ENCODE measurements around the gene ARMCX2. TPM values are rescaled to one million over a fixed set of nuclear protein-coding genes. Genes with fewer than 3 reads are reported as not detected.

Gene ARMCX2
- polyA plus RNA-seq, 1 of the 3 experiments (the other 2 are of a cell fraction) = 32.9 TPM

GRCh38 chrX:101659601-101660063 is at the start of gene ARMCX2 (continued):
- no peak for TF ChIP-seq ZBTB33 (IDR thresholded peaks at IDR 0.05; ENCODE audit: borderline replicate concordance, low read depth)
- peak; percentile 95 for TF ChIP-seq POLR2AphosphoS5 (IDR thresholded peaks at IDR 0.05; ENCODE audit: low read depth, low read length)
- no peak for TF ChIP-seq FOXM1 (IDR thresholded peaks at IDR 0.05; ENCODE audit: low read depth)
- peak; percentile 95 for TF ChIP-seq USF1 (IDR thresholded peaks at IDR 0.05; ENCODE audit: borderline replicate concordance, low read depth)
- TF ChIP-seq RAD21 (IDR thresholded peaks at IDR 0.05; ENCODE audit: low read length) = no peak
- TF ChIP-seq ELF1 (IDR thresholded peaks at IDR 0.05) = no peak
- no peak for TF ChIP-seq TCF12 (IDR thresholded peaks at IDR 0.05)
- TF ChIP-seq NRF1 (IDR thresholded peaks at IDR 0.05; ENCODE audit: low read depth, low read length) = no peak

GRCh38 chrX:101709384-101709783 is 49.7 kb upstream of the ARMCX2 start:
- 55% methylated on average over 3 of the region's 3 CpGs for WGBS (ENCODE audit: low lambda C conversion rate)

GRCh38 chrX:101708163-101708562 is 48.5 kb upstream of the ARMCX2 start:
- Histone ChIP-seq H3K36me3 (replicated peaks in 1 of 2; ENCODE audit: control insufficient read depth in 1 of 2, insufficient read depth in 2 of 2, low read length in 1 of 2) (no peaks in the 10 kb centered on the region), H3K4me1 (ENCODE audit: control insufficient read depth in 1 of 2, insufficient read depth in 2 of 2, low read depth in 1 of 2, low read length in 1 of 2) (no peaks in the 10 kb centered on the region), H3K9me2 (no peaks in the 10 kb centered on the region), H3K27ac (ENCODE audit: low read depth in 2 of 2, low read length in 1 of 2) (no peak overlapping the region), H3K9ac (no peak overlapping the region), H3K4me3 (ENCODE audit: low read depth in 2 of 2, low read length in 1 of 2) (no peak overlapping the region), H3K9me3 (no peaks in the 10 kb centered on the region), H3F3A (replicated peaks; ENCODE audit: insufficient read depth) (no peaks in the 10 kb centered on the region), H3K27me3 (ENCODE audit: insufficient read depth) (no peaks in the 10 kb centered on the region), H3K4me2 (no peak overlapping the region), H2AFZ (ENCODE audit: low read depth) (no peak overlapping the region), H4K20me1 (ENCODE audit: insufficient read depth) (no peaks in the 10 kb centered on the region), H3K79me2 (ENCODE audit: insufficient read depth) (no peaks in the 10 kb centered on the region)
- ChIA-PET CTCF (no interaction called here), POLR2A (no interaction called here)
- DNase-seq = no peak
- TF ChIP-seq RAD21 (IDR thresholded peaks at IDR 0.05; ENCODE audit: low read length) (no peak), MAX (IDR thresholded peaks at IDR 0.05; ENCODE audit: low read depth) (no peak), TCF12 (IDR thresholded peaks at IDR 0.05) (no peak), SIN3A (IDR thresholded peaks at IDR 0.05; ENCODE audit: borderline replicate concordance, low read depth, low read length) (no peak), CTCF (IDR thresholded peaks at IDR 0.05) (no peak), TAF1 (IDR thresholded peaks at IDR 0.05; ENCODE audit: borderline replicate concordance, low read depth, low read length) (no peak), SMC3 (IDR thresholded peaks at IDR 0.05; ENCODE audit: low read depth, low read length) (no peak), YY1 (IDR thresholded peaks at IDR 0.05; ENCODE audit: low read depth) (no peak)
- WGBS (ENCODE audit: low lambda C conversion rate) = 24% methylated on average over 3 of the region's 3 CpGs

More at GRCh38 chrX:101709384-101709783, 49.7 kb upstream of the ARMCX2 start:
- Histone ChIP-seq H3K36me3 (replicated peaks in 1 of 2; ENCODE audit: control insufficient read depth in 1 of 2, insufficient read depth in 2 of 2, low read length in 1 of 2) (no peaks in the 10 kb centered on the region), H3K79me2 (ENCODE audit: insufficient read depth) (no peaks in the 10 kb centered on the region), H3K9me3 (no peaks in the 10 kb centered on the region), H3K9me2 (no peaks in the 10 kb centered on the region), H4K20me1 (ENCODE audit: insufficient read depth) (no peaks in the 10 kb centered on the region), H2AFZ (ENCODE audit: low read depth) (no peak overlapping the region), H3K27ac (ENCODE audit: low read depth in 2 of 2, low read length in 1 of 2) (no peak overlapping the region), H3K27me3 (ENCODE audit: insufficient read depth) (no peaks in the 10 kb centered on the region), H3K9ac (no peak overlapping the region), H3F3A (replicated peaks; ENCODE audit: insufficient read depth) (no peaks in the 10 kb centered on the region), H3K4me1 (ENCODE audit: control insufficient read depth in 1 of 2, insufficient read depth in 2 of 2, low read depth in 1 of 2, low read length in 1 of 2) (no peaks in the 10 kb centered on the region), H3K4me2 (no peak overlapping the region), H3K4me3 (ENCODE audit: low read depth in 2 of 2, low read length in 1 of 2) (no peak overlapping the region)
- POLR2A ChIA-PET = no interaction called here
- no peak for DNase-seq
- CTCF ChIA-PET = interaction anchor here (0.6 kb wide), 1 partner anchor 987 kb away, joined by 3 read pairs; no protein-coding TSS in a partner anchor
- TF ChIP-seq EP300 (IDR thresholded peaks at IDR 0.05; ENCODE audit: borderline replicate concordance in 1 of 2, low read depth in 1 of 2, low read length in 1 of 2) (no peak), YY1 (IDR thresholded peaks at IDR 0.05; ENCODE audit: low read depth) (no peak), POLR2AphosphoS5 (IDR thresholded peaks at IDR 0.05; ENCODE audit: low read depth, low read length) (no peak), FOXJ3 (CRISPR knock-in tag; IDR thresholded peaks at IDR 0.05) (no peak)
